Measurements from ENCODE around the gene SOX12.

- TF ChIP-seq CTCF (IDR thresholded peaks at IDR 0.05; ENCODE audit: insufficient read depth, low read length) = no peak
- TF ChIP-seq GABPA (IDR thresholded peaks at IDR 0.05; ENCODE audit: low read depth) = no peak
Measured at GRCh38 chr20:343107-343506, 17.8 kb downstream of the SOX12 start.

All from HL-60 (cell line).